Right renal cortex interstitium (tissue), 3 donors: Measurements from ENCODE around the gene PSMD6. TPM values are rescaled to one million over a fixed set of nuclear protein-coding genes. Genes with fewer than 3 reads are reported as not detected.
A peak's percentile ranks its signal among the peaks of the same experiment; 100 is the strongest.

Experiments used
- DNase-seq, 3 donors: peaks; one replicate each; pipeline ENCODE4 v3.0.0-alpha.2; 2013; ENCODE audit warnings: low read depth in 3 of 3, low spot score in 2 of 3
- polyA plus RNA-seq, 3 donors: library from polyadenylated mRNA; unstranded; fragments of 120-200 nt; gene quantifications; one replicate each; pipeline ENCODE4 v1.2.1, GENCODE V29; 2013; ENCODE audit not compliant: insufficient read length in 3 of 3

PSMD6 gene
- polyA plus RNA-seq, 3 donors: 122 to 125 (median 124) TPM

- DNase-seq: no peak
Measured at GRCh38 chr3:64046996-64047594, 23.8 kb upstream of the PSMD6 start.

DNA sequence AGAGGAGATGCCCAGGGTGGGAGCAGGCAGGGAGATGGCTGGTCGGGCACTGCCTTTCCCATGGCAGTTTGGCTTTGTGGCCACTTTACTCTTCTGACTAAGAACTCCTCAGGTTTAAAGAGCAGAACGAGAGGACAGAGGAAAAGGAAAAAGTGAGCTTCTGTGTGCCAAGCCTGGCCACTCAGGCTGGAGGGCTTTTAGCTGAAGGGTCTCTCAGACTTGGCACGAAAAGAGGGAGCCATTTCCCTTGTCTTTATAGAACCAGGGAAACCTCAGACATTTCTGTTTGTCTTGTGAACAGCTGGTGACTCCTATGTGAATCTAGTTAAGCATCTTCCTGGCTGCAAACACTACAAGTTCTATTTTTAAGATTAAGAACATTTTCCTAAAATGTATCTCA, 23.3 kb upstream of the PSMD6 start:
- no peak for DNase-seq

- DNase-seq: no peak
Measured at GRCh38 chr3:64042952-64043351, 19.7 kb upstream of the PSMD6 start.

DNA sequence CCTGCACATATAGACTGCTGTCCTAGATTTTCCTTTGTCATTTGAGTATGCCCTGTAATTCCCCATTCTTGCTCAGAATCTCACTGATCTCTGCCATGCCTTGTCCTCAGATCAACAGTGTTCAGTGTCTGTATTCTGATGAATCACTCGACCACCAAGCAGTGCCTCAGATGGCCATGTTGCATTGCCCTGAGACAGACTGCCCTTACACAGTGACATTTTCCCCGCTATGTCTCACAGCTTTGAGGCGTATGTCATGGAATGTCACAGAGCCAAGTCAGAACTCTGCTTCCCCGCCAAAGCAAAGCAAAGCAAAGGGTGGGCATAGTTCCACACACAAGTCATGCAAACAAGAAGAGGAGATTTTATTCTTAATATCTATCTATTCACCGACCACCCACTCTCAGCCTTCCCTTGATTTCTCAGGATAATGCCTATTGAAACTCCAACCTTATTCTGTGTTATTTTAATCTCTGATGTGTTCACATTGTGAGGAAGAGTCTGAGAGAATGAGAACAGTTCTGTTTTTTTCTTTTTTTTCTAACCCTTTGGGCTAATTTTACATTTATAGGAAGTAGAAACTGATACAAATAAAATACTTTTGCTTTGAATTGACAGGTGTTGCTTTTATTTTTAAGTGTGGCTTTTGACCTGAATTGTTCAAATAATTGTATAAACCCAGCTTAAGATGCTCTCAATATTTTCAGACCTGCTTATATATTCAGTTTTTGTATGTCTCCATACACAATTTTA, 16.9 kb upstream of the PSMD6 start:
- no peak for DNase-seq

GRCh38 chr3:64039332-64039731, 16.0 kb upstream of the PSMD6 start:
- no peak for DNase-seq

- no peak for DNase-seq
Measured at GRCh38 chr3:64038253-64038767, 15.0 kb upstream of the PSMD6 start.

DNA sequence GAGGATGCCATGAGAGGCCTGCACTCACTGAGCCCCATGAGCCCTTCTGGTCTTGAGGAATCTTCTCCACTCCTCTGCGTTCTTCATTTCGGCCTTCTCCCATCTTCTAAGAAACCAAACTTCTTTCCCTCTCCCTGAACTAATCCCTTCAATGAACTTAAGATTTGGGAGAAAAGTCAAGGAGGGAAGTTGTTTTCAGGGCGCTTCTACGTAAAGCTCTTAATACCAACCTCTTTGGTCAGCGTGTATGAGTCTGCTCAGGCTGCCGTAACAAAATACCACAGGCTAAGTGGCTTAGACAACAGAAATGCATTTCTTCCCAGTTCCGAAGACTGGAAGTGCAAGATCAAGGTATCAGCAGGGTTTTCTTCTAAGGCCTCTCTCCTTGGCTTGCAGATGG, 13.8 kb upstream of the PSMD6 start:
- no peak for DNase-seq

DNA sequence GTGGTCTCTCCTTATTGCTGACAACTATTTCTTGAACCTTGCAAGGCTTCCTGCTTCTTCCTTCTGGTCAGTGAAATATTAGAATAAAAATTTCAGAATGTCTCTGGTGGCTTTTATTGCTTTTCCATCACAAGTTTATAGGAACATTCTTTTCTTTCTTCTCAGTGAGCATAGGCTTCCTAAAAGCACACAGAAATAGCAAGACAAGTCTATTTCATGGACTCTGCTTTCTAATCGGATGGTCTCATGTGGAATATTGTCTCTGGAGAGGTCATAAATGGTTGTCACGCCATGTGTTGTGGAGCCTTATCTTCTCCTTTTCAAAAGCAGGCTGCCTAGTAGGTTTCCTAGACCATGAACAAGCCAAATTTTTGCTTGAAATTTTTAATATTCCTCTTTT, 9.8 kb upstream of the PSMD6 start:
- no peak for DNase-seq

- DNase-seq: peak in 1 of 3 donors; percentile 19
Measured at GRCh38 chr3:64031540-64032508, 8.5 kb upstream of the PSMD6 start.

GRCh38 chr3:64030741-64031140, 7.4 kb upstream of the PSMD6 start:
- peak; percentile 50 to 63 (median 51) for DNase-seq

DNA sequence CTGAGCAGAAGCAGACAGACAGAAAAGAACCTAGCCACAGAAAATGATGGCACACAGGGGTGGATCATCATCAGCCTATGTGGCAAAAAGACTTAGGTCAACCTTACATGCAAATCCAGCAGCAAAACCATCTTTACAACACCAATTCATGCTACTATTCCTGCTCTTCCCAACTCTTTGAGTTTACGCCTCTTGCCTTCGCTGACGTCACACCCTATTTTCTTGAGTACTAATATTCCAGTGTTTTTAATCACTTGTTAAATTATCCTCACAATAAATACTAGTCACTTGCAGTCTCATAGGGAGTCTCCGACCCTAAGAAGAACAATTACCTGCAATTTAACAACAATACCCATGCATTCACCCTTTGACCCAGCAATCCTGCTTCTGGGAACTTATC, 6.0 kb upstream of the PSMD6 start:
- DNase-seq: no peak

DNA sequence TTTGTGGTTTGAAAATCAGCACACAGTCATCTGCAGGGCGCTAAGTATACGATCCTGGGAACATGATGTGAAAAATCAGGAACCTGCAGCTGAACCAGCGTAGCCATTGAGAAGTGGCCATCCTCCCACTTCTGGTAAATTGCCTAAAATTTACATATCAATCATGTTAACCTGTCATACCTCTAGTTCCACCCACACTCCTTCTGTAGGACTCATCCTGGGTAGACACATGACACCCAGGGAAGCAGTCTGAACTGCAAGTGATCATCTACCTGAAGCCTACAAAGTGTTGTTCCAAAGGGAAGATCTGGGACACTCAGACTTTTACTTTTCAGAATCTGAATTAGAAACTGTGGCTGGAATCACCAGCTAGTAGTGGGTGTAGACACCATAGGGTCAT, 5.5 kb upstream of the PSMD6 start:
- DNase-seq: no peak

- no peak for DNase-seq
Measured at GRCh38 chr3:64027658-64028057, 4.4 kb upstream of the PSMD6 start.

DNA sequence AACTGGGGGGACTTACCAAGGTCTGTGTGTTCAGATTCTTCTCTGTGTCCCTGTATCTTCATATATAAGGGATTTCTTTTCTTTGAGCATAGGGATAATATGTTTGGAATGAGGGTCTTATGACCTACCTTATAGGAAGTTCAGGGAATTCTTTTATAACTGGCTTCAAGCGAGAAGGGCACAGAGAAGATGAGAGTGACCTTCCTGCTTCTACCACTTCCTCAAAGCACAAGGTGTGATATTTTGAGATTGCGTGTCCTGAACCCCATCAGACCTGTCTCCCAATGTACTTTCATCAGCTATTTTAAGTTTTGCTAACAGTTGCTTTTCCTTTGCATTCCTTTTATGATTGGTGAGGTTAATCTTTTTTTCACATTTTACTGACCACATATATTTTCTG, 3.1 kb upstream of the PSMD6 start:
- no peak for DNase-seq

GRCh38 chr3:64023861-64024223, 548 bp upstream of the PSMD6 start:
- no peak for DNase-seq

- DNase-seq: no peak
Measured at GRCh38 chr3:64022451-64023186, 675 bp downstream of the PSMD6 start.

GRCh38 chr3:64021922-64022321, 1.4 kb downstream of the PSMD6 start:
- no peak for DNase-seq

DNA sequence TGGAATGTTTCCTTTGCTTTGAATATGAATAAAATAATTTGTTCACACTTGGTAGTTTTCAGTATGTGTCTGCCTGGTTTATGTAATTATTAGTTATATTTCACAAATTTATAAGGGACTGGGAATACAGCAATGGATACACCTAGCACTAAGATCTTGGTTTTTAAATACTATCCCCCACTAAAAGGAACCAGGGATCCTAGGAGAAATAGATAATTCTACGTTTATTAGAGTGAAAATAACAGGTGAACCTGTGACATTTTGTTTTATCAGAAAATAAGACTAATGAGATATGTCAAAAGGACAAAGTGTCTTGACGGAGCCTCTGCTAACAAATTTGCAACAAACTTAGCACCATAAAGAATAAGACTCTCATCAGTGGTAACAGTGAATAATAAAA, 3.4 kb downstream of the PSMD6 start:
- no peak for DNase-seq

DNA sequence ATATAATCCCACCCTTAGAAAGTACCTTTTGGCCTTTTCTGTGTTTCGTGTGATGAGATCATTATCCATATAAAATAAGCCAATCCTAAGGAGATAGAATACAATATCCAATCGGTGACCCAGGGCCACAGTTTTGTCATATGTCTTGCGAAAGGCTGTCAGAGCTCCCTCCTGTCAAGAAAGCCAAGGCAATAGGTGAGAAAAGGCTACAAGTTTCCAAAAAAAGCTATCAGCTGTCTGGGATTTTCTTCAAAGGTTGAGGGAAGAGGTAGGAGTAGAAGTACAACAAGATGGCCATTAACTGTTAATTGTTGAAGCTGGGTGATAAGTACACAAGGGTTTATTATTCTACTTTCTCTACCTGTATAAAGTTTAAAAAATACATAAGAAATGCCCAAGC, 4.0 kb downstream of the PSMD6 start:
- DNase-seq: no peak

DNA sequence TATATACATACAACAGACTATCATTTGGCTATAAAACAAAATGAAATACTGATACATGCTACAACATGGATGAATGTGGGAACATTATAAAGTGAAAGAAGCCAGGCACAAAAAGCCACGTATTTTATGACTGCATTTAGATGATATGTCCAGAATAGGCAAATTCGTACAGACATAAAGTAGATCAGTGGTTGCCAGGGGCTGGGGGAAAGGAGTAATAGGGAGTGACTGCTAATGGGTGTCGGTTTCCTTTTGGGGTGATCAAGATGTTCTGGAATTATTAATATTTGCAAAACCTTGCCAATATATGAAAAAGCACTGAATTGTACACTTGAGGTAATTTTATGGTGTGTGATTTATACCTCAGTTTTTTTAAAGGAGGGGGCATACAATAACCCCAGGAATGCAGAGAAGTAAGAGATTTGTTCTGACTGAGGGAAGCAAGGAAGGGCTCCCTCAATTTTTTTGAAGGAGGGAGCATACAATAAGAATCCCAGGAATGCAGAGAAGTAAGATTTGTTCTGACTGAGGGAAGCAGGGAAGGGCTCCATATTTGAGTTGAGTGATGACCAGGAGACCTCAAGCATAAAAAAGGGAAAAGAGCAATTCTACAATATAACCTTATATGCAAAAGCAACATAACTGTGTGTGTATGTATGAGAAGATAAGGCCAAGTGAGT, 6.2 kb downstream of the PSMD6 start:
- DNase-seq: no peak
